A549 (cell line): ENCODE data around the gene TIE1. TPM values are rescaled to one million over a fixed set of nuclear protein-coding genes. Genes with fewer than 3 reads are reported as not detected.

Experiments used
- ATAC-seq, 2 experiments: fragments of 200-7000 bp in 1 of 2; fragments of >200 bp in 1 of 2; cut with Nextera tagmentation in 1 of 2; cut with Tn5 transposase in 1 of 2; 3 replicates each; pipeline versions ENCODE4 v1.8.0 to v1.9.1; 2018 to 2020; ENCODE audit warnings: mild to moderate bottlenecking in 1 of 2, moderate library complexity in 1 of 2
- CTCF ChIA-PET: fragments of 300-600 bp; sonication (Branson Sonifier 250); formaldehyde crosslinking; extraction: SDS; loops from one replicate; lab custom pipeline; 2021; ENCODE audit warnings: antibody characterized with exemption, inconsistent platforms; lab: Yijun Ruan, JAX
- POLR2A ChIA-PET: fragments of 350-600 bp; formaldehyde crosslinking; extraction: SDS; loops from one replicate; lab custom pipeline; 2021; ENCODE audit warnings: antibody characterized with exemption, inconsistent platforms; lab: Yijun Ruan, JAX
- DNase-seq, 2 experiments: peaks; one replicate each; pipeline versions ENCODE4 v3.0.0 to v3.0.0-alpha.2; 2011 to 2016; ENCODE audit warnings: low read depth in 1 of 2, low spot score in 1 of 2
- FAIRE-seq: peaks from 2 replicates; lab custom pipeline; 2011; peaks lifted over from hg19 to GRCh38; lab: Jason Lieb, UNC
- H3K27ac ChIP-seq, 2 experiments: fragments of >200 bp; sonication (Bioruptor Twin); formaldehyde crosslinking; 3 replicates each; pipeline ENCODE4 v1.5.1; 2016 to 2017
- H3K4me1 ChIP-seq: fragments of >200 bp; sonication (Bioruptor Twin); formaldehyde crosslinking; 3 replicates; pipeline ENCODE4 v1.6.1; 2016
- H3K4me2 ChIP-seq: fragments of >200 bp; sonication (Bioruptor Twin); formaldehyde crosslinking; 3 replicates; pipeline ENCODE4 v1.6.1; 2016
- H3K4me3 ChIP-seq: fragments of >200 bp; sonication (Bioruptor Twin); formaldehyde crosslinking; 3 replicates; pipeline ENCODE4 v1.5.1; 2016
- H3K9me3 ChIP-seq: fragments of >200 bp; sonication (Bioruptor Twin); formaldehyde crosslinking; 3 replicates; pipeline ENCODE4 v1.6.1; 2016
- CHD2 ChIP-seq: fragments of 150-350 bp; IDR thresholded peaks from 2 replicates; pipeline ENCODE4 v1.6.1; 2014; ENCODE audit warnings: low read length; ENCODE audit not compliant: partially characterized antibody
- CTCF ChIP-seq: fragments of >200 bp; sonication (Bioruptor Twin); formaldehyde crosslinking; IDR thresholded peaks from 3 replicates; pipeline ENCODE4 v1.5.1; 2016
- EHF ChIP-seq: fragments of 250-450 bp; sonication (Bioruptor Pico); IDR thresholded peaks from 2 replicates; pipeline ENCODE4 v1.5.0; 2020; ENCODE audit warnings: mild to moderate bottlenecking
- ELK1 ChIP-seq: fragments of 150-350 bp; IDR thresholded peaks from 2 replicates; pipeline ENCODE4 v1.6.1; 2014; ENCODE audit warnings: low read depth, mild to moderate bottlenecking, low read length
- ESRRA ChIP-seq: fragments of 150-350 bp; IDR thresholded peaks from 2 replicates; pipeline ENCODE4 v1.6.1; 2014; ENCODE audit warnings: mild to moderate bottlenecking, low read length, borderline replicate concordance
- FOXS1 ChIP-seq: fragments of 250-450 bp; sonication (Bioruptor Pico); IDR thresholded peaks from 2 replicates; pipeline ENCODE4 v1.5.0; 2020; ENCODE audit warnings: mild to moderate bottlenecking, moderate library complexity
- GATA3 ChIP-seq: IDR thresholded peaks from 2 replicates; pipeline ENCODE4 v1.6.1; 2012; ENCODE audit warnings: borderline replicate concordance
- HMGXB4 ChIP-seq: fragments of 250-450 bp; sonication (Bioruptor Pico); IDR thresholded peaks from 2 replicates; pipeline ENCODE4 v1.5.0; 2021; ENCODE audit warnings: mild to moderate bottlenecking, moderate library complexity, borderline replicate concordance
- HOXB13 ChIP-seq: fragments of 250-450 bp; sonication (Bioruptor Pico); IDR thresholded peaks from 2 replicates; pipeline ENCODE4 v1.5.0; 2020; ENCODE audit warnings: low read depth, mild to moderate bottlenecking, moderate library complexity
- MYC ChIP-seq: IDR thresholded peaks from 2 replicates; pipeline ENCODE4 v1.6.1; 2012; ENCODE audit warnings: mild to moderate bottlenecking, inconsistent platforms, low read length, improper control_type of control experiment, borderline replicate concordance
- NFE2L2 ChIP-seq: fragments of 150-350 bp; conservative IDR thresholded peaks from 2 replicates; pipeline ENCODE4 v1.6.1; 2014; ENCODE audit warnings: low read length
- POLR2A ChIP-seq: IDR thresholded peaks from 2 replicates; pipeline ENCODE4 v1.6.1; 2012; ENCODE audit warnings: mild to moderate bottlenecking, low read length
- RAD21 ChIP-seq, 2 experiments: fragments of >200 bp in 1 of 2; sonication (Bioruptor Twin) in 1 of 2; formaldehyde crosslinking in 1 of 2; IDR thresholded peaks in 1 of 2; conservative IDR thresholded peaks in 1 of 2; 2 replicates in 1 of 2; 3 replicates in 1 of 2; pipeline ENCODE4 v1.6.1; 2012 to 2018; ENCODE audit warnings: inconsistent platforms in 1 of 2
- REST ChIP-seq: fragments of 200-600 bp; sonication (generic); IDR thresholded peaks from 2 replicates; pipeline ENCODE4 v1.6.1; 2016; ENCODE audit warnings: antibody characterized with exemption, mild to moderate bottlenecking, moderate library complexity
- RFX5 ChIP-seq: fragments of 450-650 bp; IDR thresholded peaks from 2 replicates; pipeline ENCODE4 v1.7.1; 2014; ENCODE audit warnings: antibody characterized with exemption, mild to moderate bottlenecking, moderate library complexity
- SREBF2 ChIP-seq: fragments of 450-650 bp; IDR thresholded peaks from 2 replicates; pipeline ENCODE4 v1.6.1; 2014; ENCODE audit warnings: mild to moderate bottlenecking, moderate library complexity
- USF2 ChIP-seq: fragments of 450-650 bp; IDR thresholded peaks from 2 replicates; pipeline ENCODE4 v1.6.1; 2014; ENCODE audit warnings: antibody characterized with exemption
- WGBS: methylation state at CpG from one replicate; pipeline ENCODE4 v1.1.6; 2017; ENCODE audit errors: missing lambda C conversion rate; 5-methylcytosine and 5-hydroxymethylcytosine counted together
- polyA plus RNA-seq, 4 experiments: library from polyadenylated mRNA; depleted of rRNA in 3 of 4; stranded (reverse); fragments of >200 nt; fragmentation: RNase III in 1 of 4; extraction: RNeasy Plus Mini Kit Qiagen cat#74134 plus additional on column Dnase treatment in 1 of 4; gene quantifications; 2 replicates in 3 of 4; 3 replicates in 1 of 4; pipeline ENCODE4 v1.2.3, GENCODE V29; 2011 to 2017

The TIE1 gene
- polyA plus RNA-seq, 2 of the 4 experiments (the other 2 are of a cell fraction) = not detected

GRCh38 chr1:43305461-43305860 lies 4.7 kb downstream of the TIE1 start:
- ChIA-PET CTCF (interaction anchor here (2.1 kb wide), 1 partner anchor 12 kb away, joined by 5 read pairs; no protein-coding TSS in a partner anchor), POLR2A (no interaction called here)
- TF ChIP-seq USF2 (no peak), GATA3 (no peak), CTCF (no peak), ELK1 (no peak), SREBF2 (no peak), RFX5 (no peak), POLR2A (no peak)
- H3K4me1 ChIP-seq = no peaks in the 10 kb centered on the region
- DNase-seq (no peak), ATAC-seq (no peak), FAIRE-seq (no peak)
- no peaks in the 10 kb centered on the region for H3K9me3 ChIP-seq
- no peak overlapping the region for H3K4me3 ChIP-seq
- WGBS = 27% methylated on average over 3 of the region's 3 CpGs
- H3K27ac ChIP-seq = no peak overlapping the region
- H3K4me2 ChIP-seq = no peak overlapping the region

GRCh38 chr1:43305926-43306687 lies 5.3 kb downstream of the TIE1 start:
- H3K4me1 ChIP-seq = no peaks in the 10 kb centered on the region
- FAIRE-seq (no peak), ATAC-seq (no peak)
- WGBS = 69% methylated on average over 5 of the region's 6 CpGs
- CTCF ChIA-PET = interaction anchor here (2.1 kb wide), 1 partner anchor 11 kb away, joined by 5 read pairs; no protein-coding TSS in a partner anchor
- TF ChIP-seq HMGXB4 (no peak), EHF (CRISPR knock-in tag) (no peak), CHD2 (no peak), RAD21 (conservative IDR thresholded peaks at IDR 0.05 in 1 of 2, IDR thresholded peaks at IDR 0.05 in 1 of 2) (no peak), GATA3 (no peak), ESRRA (no peak), HOXB13 (CRISPR knock-in tag) (no peak), FOXS1 (no peak), NFE2L2 (no peak), MYC (no peak), REST (no peak)
- TF ChIP-seq, all 56 proteins: peak for 0
- Histone ChIP-seq H3K9me3 (no peaks in the 10 kb centered on the region), H3K4me3 (no peak overlapping the region), H3K27ac (no peak overlapping the region), H3K4me2 (no peak overlapping the region)
- DNase-seq = no peak
- POLR2A ChIA-PET = no interaction called here
